Gastroesophageal sphincter (tissue), 3 donors: ENCODE results near the gene P2RY14.

Source experiments
- CTCF ChIP-seq, 4 experiments: fragments of 200-600 bp in 2 of 4; fragments of 450-650 bp in 2 of 4; sonication (generic) in 1 of 4; IDR thresholded peaks; one replicate each; pipeline ENCODE4 v1.5.1; 2017 to 2019; ENCODE audit warnings: antibody characterized with exemption in 4 of 4, mild to moderate bottlenecking in 2 of 4, moderate library complexity in 2 of 4
- POLR2A ChIP-seq, 2 donors: fragments of 450-650 bp; IDR thresholded peaks; one replicate each; pipeline ENCODE4 v1.6.1; 2017; ENCODE audit warnings: antibody characterized with exemption in 2 of 2, mild to moderate bottlenecking in 2 of 2, moderate library complexity in 1 of 2
- POLR2AphosphoS5 ChIP-seq: sonication (generic); formaldehyde crosslinking; IDR thresholded peaks from one replicate; pipeline ENCODE4 v1.6.1; 2017; ENCODE audit warnings: antibody characterized with exemption

GRCh38 chr3:151236736-151237135 lies 41.6 kb downstream of the P2RY14 start:
- TF ChIP-seq CTCF (IDR thresholded peaks at IDR 0.05) (no peak), POLR2A (IDR thresholded peaks at IDR 0.05) (no peak), POLR2AphosphoS5 (no peak)
